HepG2 (cell line): ENCODE results near the gene HOMEZ. TPM values are rescaled to one million over a fixed set of nuclear protein-coding genes. Genes with fewer than 3 reads are reported as not detected.

Experiments used
- ATRX ChIP-seq: sonication (generic); formaldehyde crosslinking; IDR thresholded peaks from 2 replicates; pipeline ENCODE4 v1.4.0; 2020; ENCODE audit warnings: missing genetic modification reagents, borderline replicate concordance
- BATF2 ChIP-seq: sonication (generic); formaldehyde crosslinking; IDR thresholded peaks from 2 replicates; pipeline ENCODE4 v1.8.0; 2022; ENCODE audit warnings: mild to moderate bottlenecking, missing genetic modification reagents, moderate library complexity
- CBX5 ChIP-seq: sonication (generic); formaldehyde crosslinking; IDR thresholded peaks from 2 replicates; pipeline ENCODE4 v1.4.0; 2020; ENCODE audit warnings: missing genetic modification reagents, borderline replicate concordance
- CEBPG ChIP-seq: IDR thresholded peaks from 2 replicates; pipeline ENCODE4 v1.6.1; 2016
- CHD4 ChIP-seq: fragments of 200-600 bp; sonication (generic); IDR thresholded peaks from 2 replicates; pipeline ENCODE4 v1.7.0; 2017; ENCODE audit warnings: mild to moderate bottlenecking, low read length, borderline replicate concordance
- CSRNP1 ChIP-seq: sonication (generic); formaldehyde crosslinking; IDR thresholded peaks from 2 replicates; pipeline ENCODE4 v1.8.1; 2023; ENCODE audit warnings: mild to moderate bottlenecking, missing genetic modification reagents
- GLI4 ChIP-seq: sonication (generic); formaldehyde crosslinking; IDR thresholded peaks from 2 replicates; pipeline ENCODE4 v1.5.1; 2020; ENCODE audit warnings: missing genetic modification reagents, mild to moderate bottlenecking, moderate library complexity, borderline replicate concordance
- GTF3A ChIP-seq: sonication (generic); formaldehyde crosslinking; conservative IDR thresholded peaks from 2 replicates; pipeline ENCODE4 v1.4.0; 2020; ENCODE audit warnings: mild to moderate bottlenecking, missing genetic modification reagents
- KLF13 ChIP-seq: sonication (generic); formaldehyde crosslinking; IDR thresholded peaks from 2 replicates; pipeline ENCODE4 v1.4.0; 2020; ENCODE audit warnings: mild to moderate bottlenecking, missing genetic modification reagents
- MEF2D ChIP-seq: sonication (generic); formaldehyde crosslinking; IDR thresholded peaks from 2 replicates; pipeline ENCODE4 v1.5.1; 2020; ENCODE audit warnings: mild to moderate bottlenecking, missing genetic modification reagents
- POGK ChIP-seq: sonication (generic); formaldehyde crosslinking; conservative IDR thresholded peaks from 2 replicates; pipeline ENCODE4 v1.8.0; 2022; ENCODE audit warnings: mild to moderate bottlenecking, moderate library complexity, missing genetic modification reagents
- SALL1 ChIP-seq: sonication (generic); formaldehyde crosslinking; IDR thresholded peaks from 2 replicates; pipeline ENCODE4 v1.8.0; 2022; ENCODE audit warnings: mild to moderate bottlenecking, missing genetic modification reagents
- SSRP1 ChIP-seq: IDR thresholded peaks from 2 replicates; pipeline ENCODE4 v1.6.1; 2016; ENCODE audit warnings: control low read depth
- ZNF224 ChIP-seq: sonication (generic); formaldehyde crosslinking; IDR thresholded peaks from 2 replicates; pipeline ENCODE4 v1.5.0; 2020; ENCODE audit warnings: mild to moderate bottlenecking, missing genetic modification reagents
- ZNF317 ChIP-seq: sonication (generic); formaldehyde crosslinking; IDR thresholded peaks from 2 replicates; pipeline ENCODE4 v1.5.0; 2020; ENCODE audit warnings: mild to moderate bottlenecking, missing genetic modification reagents
- ZNF574 ChIP-seq: sonication (generic); formaldehyde crosslinking; IDR thresholded peaks from 2 replicates; pipeline ENCODE4 v1.4.0; 2020; ENCODE audit warnings: missing genetic modification reagents
- ZNF772 ChIP-seq: sonication (generic); formaldehyde crosslinking; IDR thresholded peaks from 2 replicates; pipeline ENCODE4 v1.5.0; 2020; ENCODE audit warnings: mild to moderate bottlenecking, missing genetic modification reagents
- polyA plus RNA-seq, 8 experiments: library from polyadenylated mRNA; depleted of rRNA in 3 of 8; stranded (reverse) in 7 of 8; unstranded in 1 of 8; fragments of >200 nt; fragmentation: Illumina TruSeq in 4 of 8; extraction: Trizol in 4 of 8; gene quantifications; 2 replicates each; pipeline versions ENCODE4 v1.2.1 to v1.2.3, GENCODE V29; 2011 to 2016; ENCODE audit warnings: low read depth in 4 of 8, missing spikeins in 1 of 8, mixed read lengths in 1 of 8; ENCODE audit not compliant: insufficient read depth in 1 of 8
- total RNA-seq, 5 experiments: library from RNA; depleted of rRNA; stranded (reverse); fragments of >200 nt; fragmentation: Illumina TruSeq; extraction: Trizol; gene quantifications; 2 replicates each; pipeline ENCODE4 v1.2.3, GENCODE V29; 2016; ENCODE audit warnings: low read depth in 1 of 5
- TF ChIP-seq, protein P1 (sequence below): sonication (generic); formaldehyde crosslinking; IDR thresholded peaks from 2 replicates; pipeline ENCODE4; 2020; ENCODE audit warnings: missing genetic modification reagents, mild to moderate bottlenecking, borderline replicate concordance
- TF ChIP-seq, protein P2 (sequence below): IDR thresholded peaks from 2 replicates; pipeline ENCODE4 v1.6.1; 2016; ENCODE audit warnings: low read depth, borderline replicate concordance

HOMEZ gene
- total and polyA plus RNA-seq, 2 of the 13 experiments (the other 11 are each of a cell fraction or from before 2014, with no cell fraction given), result 14.5 to 31.8 TPM

DNA sequence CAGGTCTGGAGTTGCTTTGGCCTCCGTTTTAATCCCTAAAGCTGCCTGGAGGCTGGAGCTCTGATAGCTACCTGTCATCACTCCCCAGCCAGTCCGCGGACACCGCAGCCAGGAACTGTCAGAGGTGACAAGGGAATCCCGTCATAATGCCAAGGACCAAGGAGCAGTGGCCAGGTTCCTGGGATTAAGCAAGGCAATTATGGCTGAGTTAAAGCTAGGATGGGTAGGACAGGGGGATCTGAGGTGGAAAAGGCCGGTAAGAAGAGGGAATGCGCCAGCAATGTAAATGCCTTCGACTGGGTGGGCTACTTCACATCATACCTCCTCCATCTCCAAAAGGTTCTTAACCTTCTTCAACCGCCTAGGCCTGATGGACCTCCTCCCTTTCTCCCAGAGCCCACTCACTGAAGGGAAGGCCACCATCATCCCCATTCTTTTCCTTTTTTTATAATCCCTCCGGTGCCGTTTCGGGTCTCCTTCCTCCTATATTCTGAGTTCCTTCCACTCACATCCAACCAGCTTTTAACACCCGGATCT, 14.8 kb upstream of the HOMEZ start (continued):
- TF ChIP-seq SSRP1 (CRISPR knock-in tag) (0 out of 2 replicates have a peak, but pooled peaks have one; percentile 19), ZNF317 (CRISPR knock-in tag) (peak; percentile 46; the same call in 1 of the 2 replicates), KLF13 (CRISPR knock-in tag) (0 out of 2 replicates have a peak, but pooled peaks have one; percentile 89), ATRX (0 out of 2 replicates have a peak, but pooled peaks have one; percentile 55), CEBPG (CRISPR knock-in tag) (peak; percentile 2; the same call in 1 of the 2 replicates), MEF2D (peak; percentile 4; the same call in 1 of the 2 replicates), SALL1 (CRISPR knock-in tag) (peak; percentile 34; the same call in 1 of the 2 replicates), CBX5 (CRISPR knock-in tag) (no peak), ZNF772 (CRISPR knock-in tag) (no peak), POGK (CRISPR knock-in tag) (0 out of 2 replicates have a peak, but pooled peaks have one; percentile 7), BATF2 (CRISPR knock-in tag) (no peak), ZNF224 (CRISPR knock-in tag) (0 out of 2 replicates have a peak, but pooled peaks have one; percentile 43), ZNF574 (no peak), CHD4 (0 out of 2 replicates have a peak, but pooled peaks have one; percentile 8), GTF3A (no peak), GLI4 (CRISPR knock-in tag) (no peak; the same call in 1 of the 2 replicates), CSRNP1 (peak; percentile 10; the same call in 1 of the 2 replicates)
- TF ChIP-seq, protein P1, sequence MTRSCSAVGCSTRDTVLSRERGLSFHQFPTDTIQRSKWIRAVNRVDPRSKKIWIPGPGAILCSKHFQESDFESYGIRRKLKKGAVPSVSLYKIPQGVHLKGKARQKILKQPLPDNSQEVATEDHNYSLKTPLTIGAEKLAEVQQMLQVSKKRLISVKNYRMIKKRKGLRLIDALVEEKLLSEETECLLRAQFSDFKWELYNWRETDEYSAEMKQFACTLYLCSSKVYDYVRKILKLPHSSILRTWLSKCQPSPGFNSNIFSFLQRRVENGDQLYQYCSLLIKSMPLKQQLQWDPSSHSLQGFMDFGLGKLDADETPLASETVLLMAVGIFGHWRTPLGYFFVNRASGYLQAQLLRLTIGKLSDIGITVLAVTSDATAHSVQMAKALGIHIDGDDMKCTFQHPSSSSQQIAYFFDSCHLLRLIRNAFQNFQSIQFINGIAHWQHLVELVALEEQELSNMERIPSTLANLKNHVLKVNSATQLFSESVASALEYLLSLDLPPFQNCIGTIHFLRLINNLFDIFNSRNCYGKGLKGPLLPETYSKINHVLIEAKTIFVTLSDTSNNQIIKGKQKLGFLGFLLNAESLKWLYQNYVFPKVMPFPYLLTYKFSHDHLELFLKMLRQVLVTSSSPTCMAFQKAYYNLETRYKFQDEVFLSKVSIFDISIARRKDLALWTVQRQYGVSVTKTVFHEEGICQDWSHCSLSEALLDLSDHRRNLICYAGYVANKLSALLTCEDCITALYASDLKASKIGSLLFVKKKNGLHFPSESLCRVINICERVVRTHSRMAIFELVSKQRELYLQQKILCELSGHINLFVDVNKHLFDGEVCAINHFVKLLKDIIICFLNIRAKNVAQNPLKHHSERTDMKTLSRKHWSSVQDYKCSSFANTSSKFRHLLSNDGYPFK (CRISPR knock-in tag), result 0 out of 2 replicates have a peak, but pooled peaks have one; percentile 12
- TF ChIP-seq, protein P2, sequence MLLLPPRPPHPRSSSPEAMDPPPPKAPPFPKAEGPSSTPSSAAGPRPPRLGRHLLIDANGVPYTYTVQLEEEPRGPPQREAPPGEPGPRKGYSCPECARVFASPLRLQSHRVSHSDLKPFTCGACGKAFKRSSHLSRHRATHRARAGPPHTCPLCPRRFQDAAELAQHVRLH, result peak; percentile 7; the same call in 1 of the 2 replicates
